Ishikawa (cell line): ENCODE data around the gene PARVG.

Source experiments
- CEBPB ChIP-seq: IDR thresholded peaks from 2 replicates; pipeline ENCODE4 v1.6.1; 2012
- CREB1 ChIP-seq: IDR thresholded peaks from 2 replicates; pipeline ENCODE4 v1.6.1; 2012; ENCODE audit warnings: low read depth
- EP300 ChIP-seq: IDR thresholded peaks from 2 replicates; pipeline ENCODE4 v1.6.1; 2012; ENCODE audit warnings: borderline replicate concordance
- REST ChIP-seq: IDR thresholded peaks from 2 replicates; pipeline ENCODE4 v1.6.1; 2012; ENCODE audit warnings: low read depth, mild to moderate bottlenecking
- TAF1 ChIP-seq: IDR thresholded peaks from 2 replicates; pipeline ENCODE4 v1.6.1; 2012; ENCODE audit warnings: low read depth, mild to moderate bottlenecking
- TCF12 ChIP-seq: IDR thresholded peaks from 2 replicates; pipeline ENCODE4 v1.6.1; 2012; ENCODE audit warnings: low read depth
- TEAD4 ChIP-seq: IDR thresholded peaks from 2 replicates; pipeline ENCODE4 v1.6.1; 2012
- USF1 ChIP-seq: IDR thresholded peaks from 2 replicates; pipeline ENCODE4 v1.6.1; 2012
- ZBTB7A ChIP-seq: IDR thresholded peaks from 2 replicates; pipeline ENCODE4 v1.6.1; 2012; ENCODE audit warnings: low read depth

- TF ChIP-seq REST (no peak), USF1 (no peak), TEAD4 (no peak), TAF1 (no peak), CEBPB (no peak), ZBTB7A (no peak), TCF12 (no peak), EP300 (no peak), CREB1 (no peak)
Measured at GRCh38 chr22:44164031-44164430, 16.7 kb upstream of the PARVG start.
